RCC 7860 (cell line): ENCODE results near the gene S100A7.

Experiments
- DNase-seq: peaks from one replicate; pipeline ENCODE4 v3.0.0-alpha.2; 2015; ENCODE audit warnings: low spot score
- FAIRE-seq: peaks from 2 replicates; lab custom pipeline; 2012; peaks lifted over from hg19 to GRCh38; lab: Jason Lieb, UNC

Gene S100A7

DNA sequence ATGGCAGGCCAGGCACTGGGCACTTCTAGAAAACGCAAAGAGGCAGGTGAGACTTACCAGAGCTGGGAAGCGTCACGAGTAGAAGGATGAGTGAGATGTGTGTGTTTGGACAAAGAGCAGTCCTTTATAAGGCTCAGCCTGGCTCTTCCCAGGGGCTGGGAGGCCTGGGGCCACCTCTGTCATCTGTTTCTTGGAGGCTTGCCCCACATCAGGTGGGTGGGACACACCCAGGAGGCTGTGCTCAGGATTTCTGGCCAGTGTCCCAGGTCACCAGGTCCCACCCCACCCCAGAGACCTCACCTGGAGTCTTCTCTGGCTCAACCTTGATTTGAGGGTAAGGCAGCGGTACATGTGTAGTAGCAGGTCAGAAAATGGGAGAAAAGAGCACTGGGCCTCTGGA lies at the start of gene S100A7:
Gene S100A7 (minus strand): TSS at position 101 of the 400 bp plus-strand sequence. CDS start 1,638 bp downstream, outside the sequence.
- no peak for FAIRE-seq
- no peak for DNase-seq

DNA sequence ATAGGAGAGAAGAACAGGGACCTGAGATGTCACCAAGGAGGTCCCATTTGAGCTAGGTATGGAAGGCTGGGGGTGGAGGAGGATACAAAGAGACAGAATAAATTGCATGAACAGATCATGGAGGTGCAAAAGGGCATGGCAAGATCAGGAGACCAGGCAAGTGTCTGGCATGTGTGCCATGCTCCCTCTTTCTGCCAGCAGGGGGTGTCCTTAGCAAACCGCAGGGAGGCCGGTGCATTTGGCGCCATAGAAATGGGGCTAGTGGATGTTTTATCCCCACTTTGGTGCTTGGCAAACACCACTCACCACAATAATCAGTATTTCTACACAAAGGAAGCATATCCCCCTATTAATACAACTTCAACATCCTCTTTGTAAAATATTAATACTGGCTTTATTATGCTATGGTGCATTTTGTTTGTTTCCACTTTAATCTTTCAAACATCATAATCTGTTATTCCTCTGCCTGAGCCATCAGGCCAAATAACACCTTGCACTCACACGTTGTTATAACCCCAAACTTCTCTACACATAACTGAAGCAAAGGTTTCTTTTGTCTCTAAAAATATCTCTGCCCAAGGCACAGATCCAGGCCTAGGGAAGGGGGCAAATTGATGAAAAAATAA lies 49.4 kb upstream of the S100A7 start:
- FAIRE-seq (no peak), DNase-seq (peak; percentile 25)

DNA sequence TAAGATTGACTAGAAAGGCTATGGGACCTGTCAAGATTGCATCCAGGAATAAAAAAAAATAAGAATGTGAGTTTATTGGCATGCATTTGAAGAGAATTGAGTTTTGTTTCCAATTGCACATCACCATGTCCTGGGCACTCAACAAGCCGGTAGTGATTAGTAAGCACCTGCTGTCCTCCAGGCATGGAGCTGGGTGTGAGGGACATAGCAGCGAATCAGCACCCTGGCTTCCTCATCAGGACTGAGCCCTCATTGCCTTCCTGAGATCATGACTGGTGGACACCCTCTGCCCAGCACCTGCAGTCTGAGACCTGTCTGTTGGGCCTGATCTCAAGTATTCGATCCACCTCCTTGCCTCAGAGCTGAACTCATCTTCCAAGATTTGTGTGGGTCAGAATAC lies 48.6 kb upstream of the S100A7 start:
- FAIRE-seq (no peak), DNase-seq (no peak)

DNA sequence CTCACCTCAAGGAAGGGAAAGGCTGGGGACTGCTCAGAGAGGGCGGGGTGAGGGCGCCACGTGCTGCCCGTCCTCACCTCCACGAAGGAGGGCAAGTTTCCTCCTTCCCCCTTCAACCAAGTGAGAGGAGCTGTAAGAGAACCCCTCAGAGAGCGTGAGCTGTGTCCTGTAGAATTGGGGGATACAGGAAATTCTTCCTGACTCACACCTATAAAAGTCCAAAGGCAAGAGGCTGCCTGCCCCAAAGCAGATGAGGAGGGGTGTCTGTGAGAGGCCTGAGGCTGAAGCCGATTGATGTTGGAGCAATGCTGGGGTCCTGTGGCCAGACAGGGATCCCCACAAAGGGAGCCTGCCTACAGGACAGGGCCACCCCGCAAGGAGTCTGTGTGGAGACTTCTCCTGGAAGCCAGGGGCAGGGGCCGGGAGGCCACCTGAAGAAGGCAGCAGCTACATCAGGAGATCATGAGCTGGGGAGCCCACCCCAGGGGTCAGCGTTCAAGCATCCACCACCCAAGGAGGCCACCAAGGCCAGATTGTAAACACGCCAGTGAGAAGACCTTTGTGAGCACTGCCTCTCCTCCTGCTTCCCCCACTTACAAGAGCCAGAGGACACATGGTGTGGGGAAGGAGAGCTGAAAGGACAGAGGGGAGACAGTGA lies 47.6 kb upstream of the S100A7 start:
- FAIRE-seq: no peak
- DNase-seq: no peak

DNA sequence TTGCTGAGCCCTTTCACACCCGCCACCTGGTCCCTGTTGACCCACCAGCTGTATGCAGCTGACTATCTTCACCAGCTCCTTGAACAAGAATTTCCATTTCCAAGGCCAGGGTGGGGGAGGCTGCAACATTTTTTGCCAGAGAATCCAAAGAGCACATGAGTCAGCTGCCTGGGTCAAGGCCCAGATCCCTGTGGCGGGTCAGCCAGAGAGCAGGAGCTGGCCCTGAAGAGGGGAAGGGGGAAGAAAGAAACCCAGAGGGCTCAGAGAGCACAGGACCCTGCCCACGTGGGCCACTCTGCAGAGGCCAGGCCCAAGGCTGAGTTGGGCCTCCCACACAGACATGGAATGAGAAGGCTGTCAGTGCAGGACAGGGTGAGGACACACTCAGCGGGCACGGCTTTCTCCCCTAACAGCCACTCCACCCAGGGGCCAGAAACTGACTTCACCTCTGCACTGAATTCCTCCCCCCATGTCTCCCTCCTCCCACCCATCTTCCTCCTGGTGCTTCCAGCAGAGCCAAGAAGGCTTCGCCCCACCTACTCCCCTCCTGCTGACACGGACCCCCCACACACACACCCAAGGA lies 46.5 kb upstream of the S100A7 start:
- DNase-seq: peak; percentile 85
- peak; percentile 88 for FAIRE-seq

DNA sequence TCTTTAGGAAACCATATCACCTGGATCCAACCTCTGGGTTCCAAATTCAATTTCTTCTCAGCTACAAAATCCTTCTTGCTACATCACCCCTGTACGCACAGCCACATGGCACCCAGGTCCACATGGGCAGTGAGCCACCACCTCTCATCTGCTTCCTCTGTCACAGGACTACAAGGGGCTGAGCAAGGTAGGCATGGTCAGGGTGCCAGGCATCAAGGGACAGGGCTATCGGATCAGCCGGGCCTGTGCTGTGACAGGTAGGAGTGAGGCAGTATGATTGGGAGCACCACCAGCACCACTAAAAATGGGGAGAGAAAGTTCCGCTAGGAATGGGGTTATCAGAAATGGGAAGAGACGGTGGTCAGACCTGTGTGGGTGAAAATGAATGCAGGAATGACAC lies 45.9 kb upstream of the S100A7 start:
- DNase-seq: no peak
- no peak for FAIRE-seq

DNA sequence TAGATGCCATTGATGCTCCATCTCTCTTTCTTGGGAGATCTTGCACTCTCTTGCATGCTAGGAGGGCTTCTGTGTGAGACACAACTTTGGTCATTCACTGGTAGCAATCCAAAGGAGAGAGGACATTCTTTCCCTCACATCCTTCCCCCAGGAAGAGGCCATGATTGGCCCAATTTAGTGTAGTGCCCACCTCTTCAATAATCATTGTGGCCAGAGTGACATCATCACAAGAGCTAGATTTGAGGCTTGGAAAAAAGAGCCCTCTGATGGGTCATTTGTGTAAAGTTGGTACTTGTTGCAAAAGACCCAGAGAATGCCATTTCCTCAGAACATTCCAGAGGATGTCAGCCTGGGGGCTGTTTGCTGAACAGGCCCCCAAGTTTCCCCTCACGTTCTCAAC lies 45.1 kb upstream of the S100A7 start:
- no peak for DNase-seq
- FAIRE-seq: no peak

DNA sequence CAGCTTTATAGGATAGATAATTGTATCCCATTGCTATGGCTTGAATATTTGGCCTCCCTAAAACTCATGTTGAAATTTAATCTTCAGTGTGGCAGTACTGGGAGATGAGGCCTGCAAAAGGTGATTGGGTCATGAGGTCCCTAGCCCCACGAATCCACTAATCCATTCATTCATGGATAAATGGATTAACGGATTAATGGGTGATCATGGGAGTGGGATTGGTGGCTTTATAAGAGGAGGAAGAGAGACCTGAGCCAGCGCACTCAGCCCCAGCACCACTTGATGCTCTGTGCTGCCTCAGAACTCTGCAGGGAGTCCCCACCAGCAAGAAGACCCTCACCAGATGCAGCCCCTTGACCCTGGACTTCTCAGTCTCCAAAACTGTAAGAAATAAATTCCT lies 43.3 kb upstream of the S100A7 start:
- no peak for FAIRE-seq

DNA sequence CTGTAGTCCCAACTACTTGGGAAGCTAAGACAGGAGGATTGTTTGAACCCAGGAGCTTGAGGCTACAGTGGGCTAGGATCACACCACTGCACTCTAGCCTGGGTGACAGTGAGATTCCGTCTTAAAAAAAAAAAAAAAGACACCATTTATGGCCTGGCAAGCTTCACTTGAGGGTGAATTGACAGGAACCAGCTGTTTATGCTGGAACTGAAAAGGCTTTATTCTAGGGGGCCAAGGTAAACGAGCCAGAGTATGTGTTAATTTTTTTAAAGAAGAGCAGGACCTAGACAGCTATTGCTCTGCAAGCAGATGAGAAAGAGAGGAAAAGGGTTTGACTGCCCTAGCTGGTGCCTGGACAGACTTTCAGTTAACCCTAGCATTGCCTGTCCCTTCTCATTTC lies 38.3 kb upstream of the S100A7 start:
- DNase-seq (no peak), FAIRE-seq (no peak)

More for the DNA sequence above, 43.3 kb upstream of the S100A7 start:
- DNase-seq: no peak

DNA sequence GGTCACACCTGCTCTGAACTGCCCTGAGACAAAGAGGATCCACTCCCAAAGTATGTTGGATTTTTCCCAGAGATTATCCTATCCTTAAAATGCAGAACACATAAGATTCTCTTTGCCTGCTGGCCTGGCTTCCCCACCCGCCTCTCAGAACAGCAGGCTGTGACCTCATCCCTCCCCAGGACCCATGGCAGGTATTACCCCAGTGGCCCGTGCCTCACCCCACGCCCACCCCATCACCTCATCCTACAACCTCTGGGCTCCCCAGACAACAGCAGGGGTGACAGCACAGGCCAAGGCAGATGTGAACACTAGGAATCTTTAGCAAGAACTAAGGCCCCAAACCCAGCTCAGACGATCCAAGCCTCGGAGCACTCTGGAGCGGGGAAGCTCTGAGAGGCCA lies 35.1 kb upstream of the S100A7 start:
- DNase-seq (no peak), FAIRE-seq (no peak)

DNA sequence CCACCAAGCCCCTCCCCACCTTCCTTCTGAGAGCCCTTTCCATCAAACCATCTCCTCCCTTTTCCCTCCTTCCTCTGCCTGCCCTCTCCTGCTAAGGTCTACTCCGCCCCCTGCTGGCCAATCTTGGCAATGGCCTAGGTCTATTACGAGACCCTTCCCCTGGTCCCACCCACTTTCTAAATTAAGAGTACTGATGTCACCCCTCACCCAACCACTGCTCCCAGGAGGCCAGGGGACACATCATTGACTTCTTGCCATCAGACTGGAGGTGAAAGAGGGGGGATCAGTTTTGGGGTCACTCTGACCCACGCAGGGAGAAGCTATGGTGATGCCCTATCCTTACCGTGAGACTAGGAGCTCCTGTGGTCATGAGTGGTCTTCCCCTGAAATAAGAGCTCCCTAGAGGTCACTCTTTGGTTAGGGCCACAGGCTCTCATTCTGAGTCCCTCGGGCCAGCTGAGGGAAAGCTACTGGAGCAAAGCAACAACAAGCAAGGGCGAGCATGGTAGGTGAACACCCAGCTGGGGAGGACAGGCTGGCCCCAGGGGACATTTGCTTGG lies 34.6 kb upstream of the S100A7 start:
- FAIRE-seq (no peak), DNase-seq (peak; percentile 37)

DNA sequence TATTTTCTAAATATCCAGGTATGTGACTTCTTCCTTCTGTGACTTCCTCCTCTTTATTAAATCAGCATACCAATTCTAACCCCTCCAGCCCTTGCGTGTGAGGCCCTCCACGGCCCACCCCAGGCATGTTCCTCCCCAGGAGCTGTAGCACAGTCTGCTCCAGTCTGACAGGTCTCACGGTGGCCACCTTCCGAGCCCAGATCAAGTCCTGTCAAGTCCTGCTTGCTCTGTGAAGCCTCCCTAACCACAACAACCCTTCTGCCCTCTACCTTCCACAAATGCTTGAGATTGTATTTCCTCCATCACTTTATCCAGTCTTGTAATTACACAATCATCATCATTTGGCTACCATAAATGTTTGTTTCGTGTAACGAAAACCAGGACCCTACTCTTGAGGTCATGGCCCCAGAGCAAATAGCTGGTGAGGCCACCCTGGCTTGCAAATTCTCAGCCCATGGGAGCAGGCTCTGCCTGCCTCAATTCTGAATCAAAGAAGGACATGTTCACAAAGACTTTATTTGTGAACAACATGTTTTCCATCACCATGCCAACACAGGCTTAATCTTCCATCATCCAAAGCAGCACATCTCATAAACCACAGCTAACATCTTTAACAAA lies 33.0 kb upstream of the S100A7 start:
- FAIRE-seq: no peak

DNA sequence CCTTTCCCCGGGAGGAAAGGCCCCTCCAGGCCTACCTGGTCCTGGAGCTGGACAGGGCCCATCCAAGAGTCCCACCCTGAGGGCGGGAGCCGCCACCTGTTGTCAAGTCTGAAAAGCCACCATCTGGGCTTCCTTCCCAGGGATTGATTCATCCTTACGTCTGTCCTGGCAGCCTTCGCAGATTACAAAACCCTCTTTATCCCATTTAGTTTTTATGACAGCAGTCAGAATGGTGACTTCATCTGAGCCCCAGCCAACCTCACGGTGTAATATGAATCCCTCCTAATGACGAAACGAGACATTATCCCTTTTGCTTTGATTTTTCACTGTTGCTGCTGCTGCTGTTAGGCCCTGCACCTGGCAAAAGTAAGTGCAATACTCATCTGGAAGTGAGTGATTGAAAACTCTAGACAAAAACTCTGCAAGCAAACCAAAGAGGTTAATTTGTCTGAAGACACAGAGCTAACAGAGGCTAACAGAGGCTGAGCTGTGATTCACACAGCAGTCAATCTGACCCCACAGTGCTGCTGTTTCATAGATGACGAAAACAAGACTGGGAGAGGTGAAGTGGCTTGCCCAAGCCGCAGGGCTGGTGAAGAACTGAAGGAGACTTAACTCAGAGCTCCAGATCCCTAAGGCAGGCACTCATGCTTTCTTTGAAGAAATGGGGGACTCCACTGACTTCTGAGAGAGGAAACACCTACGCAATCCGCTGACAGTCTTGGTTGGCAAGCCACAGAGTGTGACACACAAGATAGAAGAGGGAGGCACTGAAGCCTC lies 30.0 kb upstream of the S100A7 start:
- DNase-seq (peak; percentile 68), FAIRE-seq (peak; percentile 18)

More for the DNA sequence above, 33.0 kb upstream of the S100A7 start:
- DNase-seq: no peak

DNA sequence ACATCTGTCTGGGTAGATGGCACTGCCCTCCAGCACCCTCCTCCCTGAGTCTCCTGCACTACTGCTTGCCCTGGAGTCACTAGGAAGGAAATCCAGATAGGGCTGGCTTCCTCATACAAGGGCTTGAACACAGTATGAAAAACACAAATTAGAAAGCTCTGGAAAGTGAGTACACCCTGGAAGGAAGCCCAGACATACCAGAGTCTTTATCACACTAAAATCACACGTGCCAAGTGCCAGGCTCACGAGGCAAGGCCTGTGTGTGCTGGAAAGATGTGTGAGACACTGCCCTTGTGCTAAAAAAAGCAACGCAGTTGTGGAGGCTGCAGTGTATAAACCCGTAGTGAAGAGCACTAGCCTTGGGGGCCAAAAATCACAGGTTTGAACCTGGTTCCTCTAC lies 28.3 kb upstream of the S100A7 start:
- FAIRE-seq: no peak
- no peak for DNase-seq

DNA sequence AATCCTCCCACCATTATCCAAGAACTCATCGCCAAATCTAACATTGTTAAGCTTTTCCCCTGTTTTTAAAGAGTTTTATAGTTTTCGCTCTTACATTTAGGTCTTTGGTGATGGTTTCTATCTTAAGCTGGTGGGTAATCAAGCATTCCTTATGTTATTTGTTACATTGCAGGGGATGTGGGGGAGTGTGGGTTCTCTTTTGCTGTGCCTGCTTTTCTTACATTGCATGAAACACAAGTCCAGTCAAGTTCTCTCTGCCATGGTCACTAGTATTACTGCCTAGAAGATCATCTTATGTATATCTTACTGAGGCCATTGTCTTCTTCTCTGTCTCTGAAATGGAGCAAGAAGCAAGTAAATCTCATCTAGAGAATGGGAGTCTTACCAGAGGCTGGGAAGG lies 27.3 kb upstream of the S100A7 start:
- FAIRE-seq: no peak
- DNase-seq: no peak

DNA sequence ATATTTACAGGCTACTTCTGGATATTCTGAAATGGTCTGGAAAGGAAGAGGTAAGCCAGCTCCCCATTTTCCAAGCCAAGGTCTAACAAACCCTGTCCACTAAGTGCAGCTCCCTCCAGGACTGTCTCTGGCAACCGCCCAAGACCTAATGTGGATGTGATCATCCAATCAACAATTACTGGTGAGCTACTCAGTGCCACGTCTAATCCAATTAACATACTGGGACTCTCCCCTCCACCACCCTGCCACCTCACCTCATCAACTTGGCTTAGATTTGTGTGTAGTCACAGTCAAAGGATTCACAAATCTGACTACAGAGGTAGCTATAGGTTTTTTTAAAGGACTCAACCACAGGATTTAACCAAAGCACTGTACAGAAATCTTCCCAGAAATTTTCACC lies 25.4 kb upstream of the S100A7 start:
- FAIRE-seq (no peak), DNase-seq (no peak)

DNA sequence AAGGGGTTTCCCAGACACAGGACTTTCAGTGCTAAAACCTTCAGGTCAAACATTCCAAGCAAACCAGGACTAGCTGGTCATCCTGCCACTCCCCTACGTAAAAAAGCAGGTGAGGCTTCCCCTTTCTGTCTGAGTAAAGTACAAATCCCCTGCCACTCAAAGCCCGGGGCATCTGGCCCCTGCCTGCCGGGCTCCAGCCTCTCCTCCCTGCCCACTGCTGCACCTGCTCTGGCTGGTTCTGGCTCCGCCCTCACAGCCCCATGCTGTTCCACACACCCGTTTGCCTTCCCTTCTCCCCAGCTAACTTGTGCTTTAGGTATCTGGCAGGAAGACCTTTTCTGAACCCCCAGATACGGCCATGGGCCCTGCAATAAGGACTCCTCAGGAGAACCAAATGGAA lies 23.3 kb upstream of the S100A7 start:
- FAIRE-seq: no peak
- no peak for DNase-seq

DNA sequence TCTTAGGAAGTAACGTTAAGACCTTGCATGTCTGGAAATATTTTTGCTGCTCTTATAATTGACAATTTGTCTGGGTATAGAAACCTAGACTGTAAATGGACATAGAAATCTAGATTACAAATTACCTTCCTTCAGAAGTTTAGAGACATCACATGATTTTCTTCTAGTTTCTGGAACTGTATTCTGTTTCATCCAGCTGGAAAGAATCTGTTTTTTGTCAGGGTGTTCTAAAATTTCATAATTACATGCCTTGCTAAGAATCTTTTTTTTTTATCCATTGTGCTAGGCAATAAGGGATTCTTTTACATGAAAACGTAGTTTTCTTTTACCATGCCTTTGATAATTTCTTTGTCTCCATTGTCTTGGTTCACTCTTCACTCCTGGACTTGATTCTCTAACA lies 20.7 kb upstream of the S100A7 start:
- FAIRE-seq (no peak), DNase-seq (no peak)

DNA sequence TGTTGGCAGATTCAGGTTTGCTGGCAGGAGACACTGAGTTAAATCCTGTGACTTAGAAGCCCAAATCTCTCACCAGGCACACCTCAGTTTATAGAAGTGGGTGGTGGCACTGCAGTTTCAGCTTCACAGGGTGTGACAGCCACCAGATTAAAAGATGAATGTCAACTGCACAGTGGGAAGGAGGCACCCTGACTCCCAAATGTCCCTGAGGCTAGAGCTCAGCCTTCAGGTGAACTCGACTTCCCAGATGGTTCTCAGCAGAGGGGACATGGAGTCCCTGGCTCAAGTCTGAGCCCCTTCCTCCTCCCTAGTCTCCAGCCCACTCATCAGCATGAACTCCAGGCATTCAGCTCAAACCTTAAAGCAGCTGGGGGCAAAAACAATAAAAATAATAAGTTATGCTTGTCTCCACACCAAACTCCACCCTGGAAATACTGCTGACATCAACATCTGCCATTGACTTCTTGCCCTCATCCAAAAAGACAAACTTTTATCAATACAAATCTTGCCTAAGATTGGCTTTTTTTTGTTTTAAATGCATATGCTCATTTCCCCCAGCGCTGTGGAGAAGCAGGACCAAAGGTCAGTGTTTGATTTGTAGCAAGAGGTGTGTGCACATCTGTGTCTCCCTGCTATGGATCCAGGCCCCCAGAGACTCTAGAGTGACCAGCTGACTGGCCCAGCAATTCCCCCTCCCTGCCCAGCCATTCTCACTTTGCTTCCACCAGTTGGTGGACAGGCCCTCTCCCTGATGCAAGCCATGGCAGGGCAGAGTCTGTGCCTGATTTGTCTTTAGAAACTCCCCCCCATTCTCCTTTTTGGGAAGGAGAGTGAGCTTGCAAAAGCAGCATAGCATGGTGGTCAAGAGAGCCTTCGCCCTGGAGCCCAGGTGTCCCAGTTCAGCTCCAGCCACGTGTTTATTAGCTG lies 18.5 kb upstream of the S100A7 start:
- no peak for FAIRE-seq

More for the DNA sequence above, 18.5 kb upstream of the S100A7 start:
- DNase-seq: no peak
